ENCODE data around the gene GAL3ST1.

The GAL3ST1 gene

DNA sequence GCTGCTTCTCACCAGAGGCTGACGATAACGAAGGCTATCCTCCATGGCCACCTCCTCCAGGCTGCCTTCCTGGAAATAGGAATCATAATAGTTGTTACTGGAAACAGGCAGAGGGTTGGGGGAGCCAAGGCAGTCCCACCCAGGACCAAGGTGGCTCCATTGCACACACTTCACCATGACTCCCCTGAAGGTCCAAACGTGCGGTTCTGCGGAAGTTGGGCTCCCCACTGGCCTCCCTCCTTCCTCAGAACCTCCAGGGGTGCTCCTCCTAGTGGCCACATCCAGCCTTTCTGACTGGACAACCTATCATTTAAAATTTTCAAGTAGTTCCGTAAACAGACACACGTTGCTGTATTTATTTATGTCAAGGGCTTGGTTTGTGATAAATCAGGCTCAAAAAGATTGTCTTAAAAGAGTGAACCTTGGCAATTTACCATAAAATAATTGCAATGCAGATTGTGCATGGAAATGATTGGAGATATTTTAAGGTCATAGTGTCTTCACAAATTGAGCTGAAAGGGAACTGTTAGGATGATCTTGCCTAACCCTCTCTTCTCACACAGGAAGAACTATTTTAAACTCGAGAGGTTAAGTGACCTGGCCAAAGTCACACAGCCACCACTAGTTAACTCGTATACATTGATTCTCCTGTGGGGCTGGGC lies 31.1 kb upstream of the GAL3ST1 start:
- no peak overlapping the region for H3K4me3 ChIP-seq (ENCODE audit: control insufficient read depth, low read depth, low read length)
- TF ChIP-seq CTCF (IDR thresholded peaks at IDR 0.05; ENCODE audit: control insufficient read depth, insufficient read depth, low read depth, low read length, missing control alignments) = peak; percentile 81
- no peak for DNase-seq (ENCODE audit: low read depth)

DNA sequence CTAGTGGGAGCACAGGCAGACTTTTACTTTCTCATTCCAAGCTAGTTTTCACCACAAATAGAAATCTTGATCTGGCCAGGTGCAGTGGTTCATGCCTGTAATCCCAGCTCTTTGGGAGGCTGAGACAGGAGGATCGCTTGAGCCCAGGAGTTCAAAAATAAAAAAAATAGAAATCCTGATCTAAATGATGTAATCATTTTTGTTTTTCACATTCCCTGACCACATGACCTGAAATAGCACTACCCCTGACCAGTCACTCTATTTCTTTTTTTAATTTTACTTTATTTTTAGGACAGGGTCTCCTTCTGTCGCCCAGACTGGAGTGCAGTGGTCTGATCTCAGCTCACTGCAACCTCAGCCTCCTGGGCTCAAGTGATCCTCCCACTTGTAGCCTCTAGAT lies 30.3 kb upstream of the GAL3ST1 start:
- H3K4me3 ChIP-seq (ENCODE audit: control insufficient read depth, low read depth, low read length) = no peak overlapping the region
- TF ChIP-seq CTCF (IDR thresholded peaks at IDR 0.05; ENCODE audit: control insufficient read depth, insufficient read depth, low read depth, low read length, missing control alignments) = no peak
- no peak for DNase-seq (ENCODE audit: low read depth)

GRCh38 chr22:30603801-30604200 lies 29.3 kb upstream of the GAL3ST1 start:
- H3K4me3 ChIP-seq (ENCODE audit: control insufficient read depth, low read depth, low read length) = no peak overlapping the region
- no peak for DNase-seq (ENCODE audit: low read depth)
- TF ChIP-seq CTCF (IDR thresholded peaks at IDR 0.05; ENCODE audit: control insufficient read depth, insufficient read depth, low read depth, low read length, missing control alignments) = no peak

- H3K4me3 ChIP-seq (ENCODE audit: control insufficient read depth, low read depth, low read length) = no peak overlapping the region
- TF ChIP-seq CTCF (IDR thresholded peaks at IDR 0.05; ENCODE audit: control insufficient read depth, insufficient read depth, low read depth, low read length, missing control alignments) = peak; percentile 39
- DNase-seq (ENCODE audit: low read depth) = no peak
Observed at GRCh38 chr22:30602049-30602448, 27.6 kb upstream of the GAL3ST1 start.

GRCh38 chr22:30601464-30601863 lies 27.0 kb upstream of the GAL3ST1 start:
- no peak for TF ChIP-seq CTCF (IDR thresholded peaks at IDR 0.05; ENCODE audit: control insufficient read depth, insufficient read depth, low read depth, low read length, missing control alignments)
- no peak overlapping the region for H3K4me3 ChIP-seq (ENCODE audit: control insufficient read depth, low read depth, low read length)
- DNase-seq (ENCODE audit: low read depth) = no peak

- H3K4me3 ChIP-seq (ENCODE audit: control insufficient read depth, low read depth, low read length) = no peak overlapping the region
- no peak for TF ChIP-seq CTCF (IDR thresholded peaks at IDR 0.05; ENCODE audit: control insufficient read depth, insufficient read depth, low read depth, low read length, missing control alignments)
- DNase-seq (ENCODE audit: low read depth) = no peak
Observed at GRCh38 chr22:30600921-30601320, 26.5 kb upstream of the GAL3ST1 start.

Measured in AG09309 (cell line).